IPS-20b (cell line): ENCODE results near the gene OR51G1.

Experiments used
- H3K27ac ChIP-seq: one replicate; pipeline ENCODE4 v1.5.1; 2013; ENCODE audit warnings: low read length
- H3K27me3 ChIP-seq: 2 replicates; pipeline ENCODE4 v1.6.1; 2013; ENCODE audit warnings: mild to moderate bottlenecking, low read length, inconsistent platforms; ENCODE audit not compliant: insufficient read depth
- H3K36me3 ChIP-seq: 2 replicates; pipeline ENCODE4 v1.6.1; 2013; ENCODE audit warnings: low read depth, mild to moderate bottlenecking, inconsistent platforms, low read length, moderate library complexity; ENCODE audit not compliant: insufficient read depth
- H3K4me1 ChIP-seq: 2 replicates; pipeline ENCODE4 v1.6.1; 2013; ENCODE audit warnings: mild to moderate bottlenecking, control low read depth, inconsistent platforms, low read length, moderate library complexity; ENCODE audit not compliant: insufficient read depth
- H3K4me3 ChIP-seq: 2 replicates; pipeline ENCODE4 v1.5.1; 2013; ENCODE audit warnings: mild to moderate bottlenecking, low read length, inconsistent platforms
- H3K9ac ChIP-seq: 2 replicates; pipeline ENCODE4 v1.6.1; 2013; ENCODE audit warnings: low read depth, mild to moderate bottlenecking, inconsistent platforms, low read length, moderate library complexity
- H3K9me3 ChIP-seq: 2 replicates; pipeline ENCODE4 v1.6.1; 2013; ENCODE audit warnings: mild to moderate bottlenecking, low read depth, low read length, inconsistent platforms; ENCODE audit not compliant: insufficient read depth

OR51G1 gene

GRCh38 chr11:4916581-4916980 is 7.6 kb downstream of the OR51G1 start:
- Histone ChIP-seq H3K27me3 (no peaks in the 10 kb centered on the region), H3K27ac (no peak overlapping the region), H3K36me3 (no peaks in the 10 kb centered on the region), H3K4me1 (no peaks in the 10 kb centered on the region), H3K9me3 (no peaks in the 10 kb centered on the region), H3K9ac (no peak overlapping the region), H3K4me3 (no peak overlapping the region)

GRCh38 chr11:4903484-4903883 is 20.7 kb downstream of the OR51G1 start, which contains the start of gene OR51A7:
OR51A7 (plus strand) TSS chr11:4903783; CDS start chr11:4907370, 3,587 bp downstream.
- no peak within 1 kb of the TSS for H3K4me3 ChIP-seq

GRCh38 chr11:4891996-4892640 is 32.0 kb downstream of the OR51G1 start:
- Histone ChIP-seq H3K4me1 (no peaks in the 10 kb centered on the region), H3K27ac (no peak overlapping the region), H3K9ac (no peak overlapping the region), H3K27me3 (no peaks in the 10 kb centered on the region), H3K4me3 (no peak overlapping the region), H3K36me3 (no peaks in the 10 kb centered on the region), H3K9me3 (no peaks in the 10 kb centered on the region)

More at GRCh38 chr11:4903484-4903883, 20.7 kb downstream of the OR51G1 start, which contains the start of gene OR51A7:
- Histone ChIP-seq H3K27ac (no peak within 1 kb of the TSS), H3K36me3 (no peaks in the 10 kb centered on the region), H3K27me3 (no peaks in the 10 kb centered on the region), H3K9ac (no peak within 1 kb of the TSS), H3K4me1 (no peaks in the 10 kb centered on the region), H3K9me3 (no peaks in the 10 kb centered on the region)

- Histone ChIP-seq H3K27me3 (no peaks in the 10 kb centered on the region), H3K9me3 (no peaks in the 10 kb centered on the region), H3K9ac (no peak overlapping the region), H3K27ac (no peak overlapping the region), H3K4me1 (no peaks in the 10 kb centered on the region), H3K4me3 (no peak overlapping the region), H3K36me3 (no peaks in the 10 kb centered on the region)
Observed at GRCh38 chr11:4890279-4890678, 33.9 kb downstream of the OR51G1 start.

GRCh38 chr11:4887591-4887990 is 36.5 kb downstream of the OR51G1 start:
- H3K9me3 ChIP-seq, result no peaks in the 10 kb centered on the region
- no peak overlapping the region for H3K9ac ChIP-seq
- H3K27me3 ChIP-seq, result no peaks in the 10 kb centered on the region
- no peaks in the 10 kb centered on the region for H3K4me1 ChIP-seq
- no peak overlapping the region for H3K27ac ChIP-seq
- no peak overlapping the region for H3K4me3 ChIP-seq
- H3K36me3 ChIP-seq, result no peaks in the 10 kb centered on the region

GRCh38 chr11:4886186-4886585 is 38.0 kb downstream of the OR51G1 start:
- H3K27ac ChIP-seq, result no peak overlapping the region
- H3K9me3 ChIP-seq, result no peaks in the 10 kb centered on the region
- no peaks in the 10 kb centered on the region for H3K4me1 ChIP-seq
- H3K9ac ChIP-seq, result no peak overlapping the region
- no peaks in the 10 kb centered on the region for H3K36me3 ChIP-seq
- H3K4me3 ChIP-seq, result no peak overlapping the region
- H3K27me3 ChIP-seq, result no peaks in the 10 kb centered on the region

- Histone ChIP-seq H3K27ac (no peak overlapping the region), H3K27me3 (no peaks in the 10 kb centered on the region), H3K4me3 (no peak overlapping the region), H3K36me3 (no peaks in the 10 kb centered on the region), H3K9ac (no peak overlapping the region), H3K9me3 (no peaks in the 10 kb centered on the region), H3K4me1 (no peaks in the 10 kb centered on the region)
Observed at GRCh38 chr11:4884361-4884760, 39.8 kb downstream of the OR51G1 start.

GRCh38 chr11:4882543-4882942 is 41.6 kb downstream of the OR51G1 start:
- Histone ChIP-seq H3K9me3 (no peaks in the 10 kb centered on the region), H3K27me3 (no peaks in the 10 kb centered on the region), H3K4me3 (no peak overlapping the region), H3K4me1 (no peaks in the 10 kb centered on the region), H3K27ac (no peak overlapping the region), H3K36me3 (no peaks in the 10 kb centered on the region), H3K9ac (no peak overlapping the region)

GRCh38 chr11:4881860-4882500 is 42.2 kb downstream of the OR51G1 start, which contains the start of gene OR51T1:
OR51T1 (plus strand) TSS chr11:4881900; CDS start chr11:4881900, 0 bp downstream.
- Histone ChIP-seq H3K9ac (no peak within 1 kb of the TSS), H3K4me1 (no peaks in the 10 kb centered on the region), H3K4me3 (no peak within 1 kb of the TSS), H3K27ac (no peak within 1 kb of the TSS), H3K27me3 (no peaks in the 10 kb centered on the region), H3K9me3 (no peaks in the 10 kb centered on the region), H3K36me3 (no peaks in the 10 kb centered on the region)

- Histone ChIP-seq H3K36me3 (no peaks in the 10 kb centered on the region), H3K27ac (no peak overlapping the region), H3K4me1 (no peaks in the 10 kb centered on the region), H3K9ac (no peak overlapping the region), H3K4me3 (no peak overlapping the region), H3K9me3 (no peaks in the 10 kb centered on the region), H3K27me3 (no peaks in the 10 kb centered on the region)
Observed at GRCh38 chr11:4881188-4881587, 43.0 kb downstream of the OR51G1 start.
